Measurements from ENCODE around the gene PBXIP1. TPM values are rescaled to one million over a fixed set of nuclear protein-coding genes. Genes with fewer than 3 reads are reported as not detected.

The PBXIP1 gene
- total RNA-seq, 1 donor from 2014 or later: 55.9 TPM

Small RNA genes lying within 50 kb of the gene (microRNA-seq; reads per million reads assigned to microRNA genes)
- not detected for gene MIR4258

Other genes starting within 250 kb of the PBXIP1 start
- gene KCNN3, start 85.8 kb downstream of the PBXIP1 start, total RNA-seq: 3.4 TPM
- 71.1 TPM for gene PMVK, start 19.4 kb downstream of the PBXIP1 start, total RNA-seq
- gene PYGO2, start 5.7 kb upstream of the PBXIP1 start, total RNA-seq: 16.0 TPM
- 60.4 TPM for gene SHC1, start 14.6 kb upstream of the PBXIP1 start, total RNA-seq
- gene CKS1B, start 18.6 kb upstream of the PBXIP1 start, total RNA-seq: 22.2 TPM
- 30.8 TPM for gene FLAD1, start 27.2 kb upstream of the PBXIP1 start, total RNA-seq
- gene LENEP, start 37.5 kb upstream of the PBXIP1 start, total RNA-seq: not detected
- gene ZBTB7B, start 46.7 kb upstream of the PBXIP1 start, total RNA-seq: 53.3 TPM
- gene DCST2, start 77.7 kb upstream of the PBXIP1 start, total RNA-seq: 0.35 TPM
- not detected for gene DCST1, start 77.7 kb upstream of the PBXIP1 start, total RNA-seq
- 101 TPM for gene ADAM15, start 95.2 kb upstream of the PBXIP1 start, total RNA-seq
- 2.1 TPM for gene EFNA4, start 107.6 kb upstream of the PBXIP1 start, total RNA-seq
- gene EFNA3, start 122.7 kb upstream of the PBXIP1 start, total RNA-seq: 1.1 TPM
- gene EFNA1, start 171.8 kb upstream of the PBXIP1 start, total RNA-seq: 43.9 TPM
- 9.3 TPM for gene SLC50A1, start 179.8 kb upstream of the PBXIP1 start, total RNA-seq
- gene DPM3, start 184.4 kb upstream of the PBXIP1 start, total RNA-seq: 55.7 TPM
- gene KRTCAP2, start 217.2 kb upstream of the PBXIP1 start, total RNA-seq: 118 TPM
- 0.16 TPM for gene TRIM46, start 217.8 kb upstream of the PBXIP1 start, total RNA-seq

Measured in Right ventricle myocardium inferior (tissue), 1 donor.